Measurements from ENCODE around the gene CPZ. TPM values are rescaled to one million over a fixed set of nuclear protein-coding genes. Genes with fewer than 3 reads are reported as not detected.
"Not testable (repeated sequence)": the region's sequence is repeated elsewhere in the genome, so short reads cannot be mapped to it uniquely, and the experiment has no call there.

CPZ gene
- total RNA-seq, 1 donor from 2014 or later, result 2.9 TPM

DNA sequence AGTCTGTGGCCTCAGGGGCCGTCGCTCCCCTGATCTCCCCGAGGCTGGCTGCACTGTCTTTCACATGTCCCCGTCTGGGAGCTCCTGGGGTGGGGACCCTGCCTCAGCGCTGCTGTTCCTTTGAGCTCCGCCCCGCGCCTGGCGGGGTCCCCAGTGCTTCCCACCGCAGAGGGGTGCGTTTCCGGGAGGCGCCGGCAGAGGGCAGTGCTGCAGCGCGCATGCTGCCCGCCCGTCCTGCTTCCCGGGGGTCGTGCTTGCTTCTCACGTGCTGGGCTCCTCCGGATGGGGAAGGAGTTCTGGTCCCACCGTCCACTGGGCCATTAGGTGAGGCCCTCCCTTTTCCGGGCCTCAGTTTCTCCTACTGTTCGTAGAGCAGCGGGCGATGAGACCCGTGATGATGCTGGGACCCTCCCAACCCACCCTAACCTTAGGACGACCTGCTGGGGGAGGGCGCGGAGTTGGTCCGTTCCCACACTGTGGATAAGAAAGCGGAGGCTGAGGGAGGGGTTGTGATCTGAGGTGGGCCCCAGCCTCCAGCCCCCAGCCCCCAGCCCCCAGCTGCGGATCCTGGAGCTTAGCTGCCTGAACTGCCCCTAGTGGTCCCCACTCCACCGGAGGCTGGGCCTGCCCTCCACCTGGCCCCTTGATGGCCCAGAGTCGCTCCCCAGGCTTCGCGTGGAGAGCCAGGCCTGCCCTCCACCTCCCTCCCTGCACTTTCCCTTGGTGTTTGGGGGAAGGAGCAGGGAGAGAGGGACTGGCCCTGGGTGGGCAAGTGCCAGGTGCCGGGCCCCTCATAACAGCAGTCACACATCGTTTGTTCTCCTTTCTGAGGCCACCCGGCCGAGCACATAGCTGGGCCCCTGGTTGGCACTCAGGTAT, 15.3 kb downstream of the CPZ start:
- FAIRE-seq, result no peak

DNA sequence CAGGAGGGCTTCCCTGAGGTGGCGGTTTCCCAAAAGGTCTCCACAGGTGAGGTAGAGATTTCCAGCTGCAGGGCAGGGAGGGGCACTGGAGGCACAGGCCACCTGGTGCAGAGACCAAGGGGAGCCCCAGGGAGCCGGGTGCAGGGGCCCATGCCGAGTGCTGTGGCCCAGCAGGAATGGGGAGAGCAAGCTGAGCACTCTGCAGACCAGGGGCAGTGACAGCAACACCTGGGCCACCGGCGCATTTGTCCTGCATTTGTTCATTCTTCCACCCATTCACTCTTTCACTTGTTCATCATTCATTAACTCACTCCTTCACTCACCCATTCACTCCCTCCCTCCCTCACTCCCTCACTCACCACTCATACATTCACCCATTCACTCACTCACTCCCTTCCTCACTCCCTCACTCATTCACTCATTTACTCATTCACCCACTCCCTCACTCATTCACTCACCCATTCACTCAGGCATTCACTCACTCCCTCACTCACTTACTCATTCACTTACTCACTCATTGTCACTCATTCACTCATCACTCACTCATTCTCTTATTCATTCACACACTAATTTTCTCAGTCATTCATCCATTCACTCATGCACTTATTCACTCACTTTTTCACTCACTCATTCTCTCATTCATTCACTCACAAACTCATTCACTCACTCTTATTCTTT, 16.3 kb downstream of the CPZ start:
- DNase-seq (ENCODE audit: low spot score in 2 of 2) (no peak), FAIRE-seq (no peak)

More for the DNA sequence above, 15.3 kb downstream of the CPZ start:
- peak; percentile 66 to 75 for DNase-seq (ENCODE audit: low spot score in 2 of 2)

DNA sequence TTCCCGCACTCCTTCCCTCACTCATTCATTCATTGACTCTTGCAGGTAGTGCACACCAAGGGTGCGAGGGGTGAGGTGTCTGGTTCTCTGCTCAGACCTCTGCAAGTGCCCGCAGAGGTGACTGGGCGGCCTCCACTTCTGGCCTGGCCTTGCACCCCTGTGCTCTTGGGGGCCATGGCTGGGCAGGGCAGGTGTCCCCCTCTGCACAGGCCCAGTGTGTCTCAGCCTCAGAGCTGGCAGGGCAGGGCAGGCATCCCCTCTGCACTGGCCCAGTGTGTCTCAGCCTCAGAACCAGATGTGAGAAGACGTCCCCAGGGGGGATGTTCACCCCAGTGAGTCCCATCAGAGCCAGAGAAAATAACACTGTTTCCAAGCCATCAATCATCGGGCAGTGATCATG, 16.8 kb downstream of the CPZ start:
- no peak for DNase-seq (ENCODE audit: low spot score in 2 of 2)
- no peak for FAIRE-seq

DNA sequence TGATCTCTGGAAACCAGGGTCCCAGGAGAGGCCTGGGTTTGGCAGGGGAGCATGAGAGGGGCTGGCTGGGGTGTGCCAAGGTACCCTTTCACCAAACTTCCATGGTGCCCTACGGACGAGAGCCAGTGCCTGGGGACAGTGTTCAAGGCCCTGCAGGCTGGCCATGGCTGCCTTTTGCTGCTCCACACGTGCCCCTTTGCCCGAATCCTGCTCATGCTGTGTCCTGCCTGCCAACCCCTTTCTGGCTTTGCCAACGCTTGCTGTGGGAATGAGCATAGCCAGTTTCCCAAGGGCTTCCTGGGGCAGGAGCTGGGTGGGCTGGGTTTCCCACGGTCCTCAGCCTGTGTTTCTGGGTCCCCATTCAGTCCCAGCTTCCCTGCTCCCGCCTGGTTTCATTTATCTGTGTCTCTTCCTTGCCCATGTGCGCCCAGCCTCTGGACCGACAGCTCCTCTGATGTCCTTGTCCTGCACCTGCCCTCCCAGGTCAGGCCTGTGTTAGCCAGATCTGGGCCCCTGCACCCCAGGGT, 17.3 kb downstream of the CPZ start:
- FAIRE-seq (no peak), DNase-seq (ENCODE audit: low spot score in 2 of 2) (no peak)

DNA sequence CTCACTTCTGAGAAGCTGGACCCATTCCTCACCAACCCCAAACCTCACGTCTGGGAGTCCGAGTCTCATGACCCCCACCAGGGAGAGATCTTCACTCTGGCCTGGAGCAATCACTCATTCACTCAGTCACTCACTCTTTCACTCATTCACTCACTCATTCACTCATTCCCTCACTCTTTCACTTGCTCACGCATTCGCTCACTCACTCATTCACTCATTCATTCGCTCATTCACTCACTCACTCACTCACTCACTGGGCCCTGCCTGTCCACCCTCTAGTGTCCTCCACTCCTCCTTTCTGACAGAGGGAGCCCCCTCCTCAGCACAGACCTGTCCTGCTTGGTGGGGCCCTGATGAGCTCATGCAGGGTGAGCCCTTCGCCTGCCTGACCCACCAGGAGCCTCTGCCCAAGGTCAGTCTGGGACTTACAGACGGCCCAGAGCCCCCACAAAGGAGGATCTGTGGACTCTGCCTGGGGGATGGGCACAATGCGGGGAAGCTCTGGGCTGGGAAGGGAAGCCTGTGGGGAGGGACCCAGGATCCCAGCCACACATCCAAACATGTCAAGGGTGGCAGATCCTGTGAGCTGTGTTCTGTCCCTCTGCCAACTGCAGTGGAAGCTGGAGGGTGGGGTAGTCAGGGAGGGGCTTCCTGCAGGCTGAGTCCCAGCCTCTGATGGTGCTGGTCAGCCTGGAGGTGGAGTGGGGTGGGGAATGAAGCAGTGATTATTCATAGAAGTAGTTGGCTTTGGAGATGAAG, 18.5 kb downstream of the CPZ start:
- DNase-seq (ENCODE audit: low spot score in 2 of 2) (no peak), FAIRE-seq (no peak)

DNA sequence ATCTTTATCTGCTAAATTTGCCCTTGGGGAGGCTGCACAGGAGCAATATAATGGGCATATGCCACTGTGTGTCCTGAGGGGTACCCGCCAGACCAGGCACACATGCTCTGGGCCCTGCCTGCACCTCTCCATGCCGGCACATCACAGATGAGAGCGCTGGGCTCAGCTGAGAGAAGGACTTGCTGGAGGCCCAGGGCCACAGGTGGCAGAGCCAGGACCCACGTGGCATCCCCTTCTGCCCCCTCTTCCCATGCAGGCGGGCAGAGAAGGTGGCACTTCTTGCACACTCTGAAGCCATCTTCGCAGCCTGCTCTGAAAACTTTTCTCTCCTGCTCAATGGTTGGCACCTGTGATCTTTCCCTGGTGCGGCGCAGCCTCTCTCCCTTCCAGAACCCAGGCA, 20.1 kb downstream of the CPZ start:
- DNase-seq (ENCODE audit: low spot score in 2 of 2), result no peak
- no peak for FAIRE-seq

DNA sequence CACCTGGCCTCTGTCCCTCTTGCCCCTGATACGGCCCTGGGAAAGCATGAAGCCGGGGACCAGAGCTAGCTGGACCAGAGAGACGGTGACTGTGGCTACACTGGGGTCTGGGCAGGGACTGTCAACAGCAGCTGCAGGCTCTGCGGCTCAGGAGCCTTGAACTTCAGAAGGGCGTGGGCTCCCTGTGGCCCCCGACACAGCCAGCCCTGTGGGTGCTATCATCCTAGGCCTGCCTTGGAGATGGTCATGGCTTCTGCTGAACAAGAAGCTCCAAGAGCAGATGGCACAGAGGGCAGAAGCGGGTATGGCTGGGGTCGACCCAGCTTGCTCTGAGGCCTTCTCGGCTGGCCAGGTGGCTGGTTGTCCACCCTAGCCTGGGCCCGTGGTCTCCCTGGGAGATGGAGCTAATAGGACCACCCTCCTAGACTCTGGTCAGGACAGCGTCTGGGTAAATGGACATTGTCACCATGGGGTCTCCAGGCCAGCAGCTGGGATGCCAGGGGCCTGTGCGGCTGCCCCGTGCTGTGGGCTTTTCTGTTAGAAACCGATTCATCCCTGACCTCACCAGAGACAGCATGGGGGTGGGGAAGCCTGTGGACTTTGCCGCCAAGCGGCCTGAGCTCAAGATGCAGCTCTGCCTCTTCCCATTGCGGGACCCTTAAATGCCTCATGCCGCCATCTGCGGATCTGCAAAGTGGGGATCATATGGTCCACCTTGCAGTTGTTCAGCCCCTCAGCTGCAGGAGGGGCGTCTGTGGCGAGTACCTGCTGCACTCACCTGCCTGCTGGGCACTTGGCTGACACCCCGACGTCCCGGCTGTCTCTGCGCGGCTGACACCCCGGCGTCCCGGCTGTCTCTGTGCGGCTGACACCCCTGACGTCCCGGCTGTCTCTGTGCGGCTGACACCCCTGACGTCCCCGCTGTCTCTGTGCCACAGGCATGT, 21.1 kb downstream of the CPZ start:
- FAIRE-seq (no peak), DNase-seq (ENCODE audit: low spot score in 2 of 2) (no peak)

DNA sequence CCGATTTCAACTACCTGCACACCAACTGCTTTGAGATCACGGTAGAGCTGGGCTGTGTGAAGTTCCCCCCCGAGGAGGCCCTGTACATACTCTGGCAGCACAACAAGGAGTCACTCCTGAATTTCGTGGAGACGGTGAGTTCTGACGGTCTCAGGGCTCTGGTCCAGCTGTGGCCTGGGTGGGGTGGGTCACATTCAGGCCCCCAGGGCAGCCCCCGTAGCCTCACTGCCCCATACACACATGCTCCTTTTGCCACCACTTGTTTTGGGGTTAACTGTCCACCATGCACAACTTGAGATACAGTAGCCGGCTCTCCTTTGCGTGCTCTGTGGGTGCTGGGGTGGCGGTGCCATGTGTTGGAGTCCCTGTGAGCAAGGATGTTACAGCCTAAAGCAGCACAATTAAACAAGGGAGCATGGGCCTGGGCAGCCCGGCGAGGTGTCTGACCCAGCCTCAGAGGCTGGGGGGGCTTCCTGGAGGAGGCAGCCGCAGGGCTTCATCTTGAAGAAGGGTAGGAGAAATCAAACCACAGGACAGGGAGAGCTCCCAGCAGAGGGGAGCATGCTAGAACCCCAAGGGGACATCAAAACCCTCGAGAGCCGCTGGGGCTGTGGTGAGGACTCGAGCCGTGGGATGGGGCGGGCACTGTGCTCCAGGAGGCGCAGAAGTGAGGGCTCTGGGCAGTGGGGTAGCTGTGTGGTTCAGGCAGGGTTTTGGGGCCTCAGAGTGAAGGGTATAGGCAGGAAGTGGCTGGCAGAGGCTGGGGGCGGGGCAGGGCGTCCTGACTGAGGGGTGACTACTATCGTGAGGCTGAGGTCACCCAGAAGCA, 22.0 kb downstream of the CPZ start:
- FAIRE-seq, result no peak

DNA sequence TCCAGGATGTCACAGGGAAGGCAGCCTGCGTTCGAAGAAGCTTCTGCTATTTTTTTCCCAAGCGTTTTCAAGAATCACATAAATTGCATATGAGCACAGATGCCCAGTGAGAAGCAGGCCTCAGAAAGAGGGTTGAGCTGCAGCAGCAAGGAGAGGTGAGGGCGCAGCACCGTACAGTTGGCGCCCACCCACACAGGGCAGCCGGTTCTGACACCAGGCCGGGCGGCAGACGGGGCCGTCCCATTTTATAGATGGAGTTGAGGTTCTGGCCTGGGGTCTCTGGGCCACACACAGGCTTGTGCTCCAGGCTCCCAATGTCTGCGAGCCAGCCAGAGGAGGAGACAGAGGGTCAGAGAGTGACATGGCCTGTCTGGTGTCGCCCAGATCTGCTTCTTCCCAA, 22.8 kb downstream of the CPZ start:
- FAIRE-seq, result no peak
- no peak for DNase-seq (ENCODE audit: low spot score in 2 of 2)

More for the DNA sequence above, 22.0 kb downstream of the CPZ start:
- no peak for DNase-seq (ENCODE audit: low spot score in 2 of 2)

DNA sequence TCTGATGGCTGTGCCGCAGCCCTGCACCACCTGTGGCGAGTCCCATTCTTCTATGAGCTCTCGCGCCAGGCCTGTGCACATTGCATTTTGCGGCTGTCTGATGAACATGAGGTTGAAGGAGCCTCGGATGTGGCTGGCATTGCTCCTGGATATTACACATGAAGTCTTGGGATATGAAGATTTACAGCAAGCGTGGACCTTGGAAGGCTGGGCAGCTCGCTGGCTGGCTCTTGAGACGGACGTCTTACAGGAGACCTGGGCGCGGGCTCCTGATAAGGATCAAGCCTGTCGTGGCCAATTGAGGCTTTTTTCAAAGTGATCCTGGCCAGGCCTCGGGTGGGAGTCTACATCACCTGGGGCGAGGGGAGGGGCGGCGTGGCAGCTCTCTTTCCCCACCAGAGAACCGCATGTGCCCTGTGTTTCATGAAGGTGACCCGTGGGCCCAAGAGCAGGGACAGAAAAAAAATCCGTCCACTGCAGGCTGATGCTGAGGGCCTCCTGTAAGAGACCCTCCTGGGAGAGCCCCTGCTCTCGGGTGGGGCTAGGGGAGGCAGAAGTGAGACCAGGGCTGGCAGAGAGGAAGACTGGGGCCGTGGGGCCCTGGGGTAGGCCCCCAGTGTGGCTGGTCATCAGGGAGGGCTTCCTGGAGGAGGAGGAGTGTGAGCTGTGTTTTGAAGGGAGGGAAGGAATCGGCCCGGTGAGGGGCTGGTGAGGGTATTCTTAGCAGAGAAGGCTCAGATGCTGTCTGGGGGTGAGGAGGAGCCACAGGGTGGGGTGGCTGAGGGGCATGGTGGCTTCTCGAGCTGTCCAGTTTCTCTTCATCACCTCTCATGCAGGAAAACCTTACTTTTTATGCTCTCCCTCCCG, 23.6 kb downstream of the CPZ start:
- FAIRE-seq, result no peak
- no peak for DNase-seq (ENCODE audit: low spot score in 2 of 2)

DNA sequence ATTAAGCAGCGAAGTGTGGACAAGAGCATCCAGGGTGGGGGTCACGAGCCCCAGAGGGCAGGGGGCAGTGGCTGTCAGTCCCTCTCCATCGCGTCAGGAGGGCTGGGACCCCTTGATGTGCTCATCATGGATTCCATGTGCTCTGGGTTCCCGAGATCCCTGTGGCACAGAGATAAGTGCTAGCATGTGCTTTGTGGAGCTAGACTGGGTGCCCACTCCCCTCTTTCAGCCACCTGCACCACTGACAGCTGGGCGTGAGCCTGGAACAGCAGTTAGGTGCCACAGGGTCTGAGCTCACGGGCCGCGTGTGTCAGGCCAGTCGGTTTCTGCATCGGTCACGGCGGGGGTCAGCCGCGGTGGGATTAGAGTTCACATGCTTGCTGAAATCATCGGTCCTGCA, 24.3 kb downstream of the CPZ start:
- no peak for FAIRE-seq

DNA sequence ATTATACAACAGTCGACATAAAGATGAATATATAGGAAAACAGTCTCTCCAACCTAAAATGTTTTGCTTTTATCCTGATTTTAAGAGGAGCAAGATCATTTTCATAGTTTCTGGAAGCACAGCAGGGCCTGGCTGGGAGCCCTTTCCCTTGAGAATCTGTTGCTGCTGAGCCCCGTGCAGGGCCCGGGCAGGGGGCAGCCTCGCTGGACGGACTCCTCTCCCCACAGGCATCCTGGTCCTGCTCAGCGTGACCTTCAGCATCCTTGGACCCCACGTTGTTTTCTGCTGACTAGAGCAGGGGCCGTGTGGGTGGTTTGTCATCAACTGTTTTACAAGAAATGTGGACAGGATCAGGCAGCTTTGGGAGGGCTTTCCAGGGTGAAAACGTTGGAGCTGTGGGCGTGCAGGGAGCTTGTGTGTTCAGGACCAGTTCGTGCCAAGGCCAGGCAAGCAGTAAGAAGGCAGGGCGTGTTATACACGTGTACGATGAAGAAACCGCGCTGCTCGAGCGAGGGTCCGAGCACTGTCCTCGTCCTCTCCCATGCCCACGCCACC, 25.0 kb downstream of the CPZ start:
- DNase-seq (ENCODE audit: low spot score in 2 of 2), result no peak
- FAIRE-seq, result no peak

More for the DNA sequence above, 24.3 kb downstream of the CPZ start:
- no peak for DNase-seq (ENCODE audit: low spot score in 2 of 2)

DNA sequence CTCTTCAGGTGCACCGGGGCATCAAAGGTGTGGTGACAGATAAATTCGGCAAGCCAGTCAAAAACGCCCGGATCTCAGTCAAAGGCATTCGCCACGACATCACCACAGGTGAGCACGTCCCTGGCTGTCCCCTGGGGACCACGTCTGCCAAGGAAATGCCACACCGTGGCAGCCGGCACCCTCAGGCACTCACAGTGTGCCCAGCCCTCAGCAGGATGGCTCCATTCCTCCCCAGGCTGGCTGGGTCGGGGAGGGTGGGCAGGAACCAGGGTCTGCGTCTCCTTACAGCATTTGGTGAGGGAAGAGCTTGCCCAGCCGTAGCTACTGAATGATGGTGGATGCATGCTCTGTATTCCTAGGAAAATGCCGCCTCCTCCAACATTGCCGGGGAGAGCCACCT, 25.9 kb downstream of the CPZ start:
- no peak for FAIRE-seq
- no peak for DNase-seq (ENCODE audit: low spot score in 2 of 2)

DNA sequence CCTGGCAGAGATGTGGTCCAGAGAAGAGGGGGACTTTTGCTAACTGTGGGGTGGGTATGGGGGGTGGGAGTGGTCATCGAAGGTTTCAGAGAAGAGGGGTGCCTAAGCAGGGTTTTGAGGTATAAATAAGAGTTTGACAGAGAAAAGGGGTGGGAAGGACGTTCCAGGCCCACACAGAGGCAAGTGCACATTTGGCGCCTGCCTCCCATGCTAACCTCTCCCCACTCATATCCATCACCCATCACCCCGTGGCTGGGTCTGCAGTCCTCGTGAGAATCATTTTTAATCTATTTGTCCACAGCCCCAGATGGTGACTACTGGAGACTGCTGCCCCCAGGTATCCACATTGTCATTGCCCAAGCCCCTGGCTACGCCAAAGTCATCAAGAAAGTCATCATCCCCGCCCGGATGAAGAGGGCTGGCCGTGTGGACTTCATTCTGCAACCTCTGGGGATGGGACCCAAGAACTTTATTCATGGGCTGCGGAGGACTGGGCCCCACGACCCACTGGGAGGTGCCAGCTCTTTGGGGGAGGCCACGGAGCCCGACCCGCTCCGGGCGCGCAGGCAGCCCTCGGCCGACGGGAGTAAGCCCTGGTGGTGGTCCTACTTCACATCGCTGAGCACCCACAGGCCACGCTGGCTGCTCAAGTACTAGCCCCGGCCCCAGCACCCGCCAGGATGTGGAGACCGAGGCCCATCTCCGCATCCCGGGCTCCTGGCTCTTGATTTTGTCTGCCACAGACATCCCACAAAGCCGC, 26.6 kb downstream of the CPZ start:
- no peak for DNase-seq (ENCODE audit: low spot score in 2 of 2)
- no peak for FAIRE-seq

DNA sequence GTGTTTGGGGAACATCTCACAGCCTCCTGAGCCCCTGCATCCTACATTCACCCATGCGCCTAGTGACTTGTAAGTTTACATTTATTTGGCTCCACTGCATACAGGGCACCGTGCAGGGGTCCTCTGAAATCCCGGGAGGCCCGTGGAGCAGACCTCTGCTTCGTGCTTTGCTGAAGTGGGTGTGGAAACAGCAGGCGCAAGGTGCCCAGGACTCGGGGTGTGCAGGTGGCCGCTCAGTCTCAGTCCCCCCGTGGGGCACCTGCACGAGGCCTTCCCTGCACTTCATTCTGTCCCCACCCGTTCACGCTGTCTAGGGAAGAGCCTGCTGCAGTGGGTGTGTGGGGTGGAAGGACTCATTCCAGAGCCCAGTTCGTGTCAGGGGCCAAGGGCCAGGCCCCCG, 28.6 kb downstream of the CPZ start:
- FAIRE-seq; DNase-seq (ENCODE audit: low spot score in 2 of 2): not testable (repeated sequence)

DNA sequence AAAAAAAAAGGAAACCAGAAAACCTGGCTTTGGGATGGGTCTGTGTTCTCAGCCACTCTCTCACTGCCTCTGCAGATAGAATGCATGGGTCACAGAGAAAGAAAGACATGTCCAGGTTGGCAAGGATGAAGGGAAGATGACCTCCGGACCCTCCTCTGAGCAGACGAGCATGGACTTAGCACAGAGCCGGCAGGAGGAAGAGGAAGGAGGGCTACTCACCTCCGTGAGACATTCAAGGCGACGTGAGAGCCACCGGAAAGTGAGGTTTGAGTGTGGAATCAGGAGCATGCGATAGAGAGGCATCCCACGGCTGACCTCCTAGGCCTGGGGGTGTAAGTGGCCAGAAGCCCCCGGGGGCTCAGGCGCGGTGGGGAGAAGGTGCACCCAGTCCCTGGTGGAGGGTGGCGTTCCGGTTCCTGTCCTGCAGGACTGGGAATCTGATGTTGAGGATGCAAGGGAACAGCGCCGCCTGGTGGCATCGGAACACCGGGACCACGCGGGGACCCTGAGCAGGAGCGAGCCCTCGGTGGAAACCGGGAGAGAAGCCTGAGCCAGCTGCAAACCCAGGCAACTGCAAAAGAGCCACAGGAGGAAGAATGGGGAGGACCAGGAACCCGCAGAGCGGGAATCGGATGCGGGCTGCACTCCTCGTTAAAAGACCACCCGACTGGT, 32.2 kb downstream of the CPZ start:
- DNase-seq (ENCODE audit: low spot score in 2 of 2); FAIRE-seq: not testable (repeated sequence)

All from frontal cortex (tissue), 4 donors.